Thymus (tissue), 11 donors: ENCODE results near the gene ARVCF. TPM values are rescaled to one million over a fixed set of nuclear protein-coding genes. Genes with fewer than 3 reads are reported as not detected.

ENCODE experiments used
- DNase-seq, 9 donors: peaks; one replicate each; pipeline ENCODE4 v3.0.0-alpha.2; 2013; ENCODE audit warnings: low spot score in 9 of 9, low read depth in 6 of 9, missing footprints in 1 of 9
- H3K27ac ChIP-seq, 2 donors: one replicate each; pipeline ENCODE4 v1.5.1; 2013; ENCODE audit warnings: control low read depth in 1 of 2, low read depth in 1 of 2, low read length in 1 of 2, mild to moderate bottlenecking in 1 of 2, moderate library complexity in 1 of 2
- H3K27me3 ChIP-seq, 2 donors: one replicate each; pipeline ENCODE4 v1.5.1; 2013; ENCODE audit warnings: low read length in 1 of 2; ENCODE audit not compliant: control insufficient read depth in 2 of 2, insufficient read depth in 1 of 2
- H3K36me3 ChIP-seq, 2 donors: one replicate each; pipeline ENCODE4 v1.5.1; 2013; ENCODE audit warnings: low read length in 1 of 2, mild to moderate bottlenecking in 1 of 2, moderate library complexity in 1 of 2; ENCODE audit not compliant: control insufficient read depth in 2 of 2, insufficient read depth in 2 of 2
- H3K4me1 ChIP-seq, 2 donors: one replicate each; pipeline ENCODE4 v1.5.1; 2013; ENCODE audit warnings: low read length in 2 of 2; ENCODE audit not compliant: control insufficient read depth in 2 of 2, insufficient read depth in 2 of 2
- H3K4me3 ChIP-seq, 2 donors: one replicate each; pipeline ENCODE4 v1.5.1; 2013; ENCODE audit warnings: low read length in 2 of 2, control low read depth in 1 of 2, mild to moderate bottlenecking in 1 of 2
- H3K9me3 ChIP-seq, 2 donors: one replicate each; pipeline ENCODE4 v1.5.1; 2013; ENCODE audit warnings: low read length in 1 of 2, mild to moderate bottlenecking in 1 of 2; ENCODE audit not compliant: control insufficient read depth in 2 of 2, insufficient read depth in 1 of 2
- WGBS: extraction: QIAGEN DNeasy Blood & Tissue Kit; methylation state at CpG from one replicate; pipeline ENCODE4 v1.1.7; 2013; 5-methylcytosine and 5-hydroxymethylcytosine counted together
- polyA plus RNA-seq: library from polyadenylated mRNA; stranded (reverse); fragments of 200-250 nt; gene quantifications from one replicate; pipeline ENCODE4 v1.2.3, GENCODE V29; 2013
- total RNA-seq: library from RNA; stranded (reverse); fragments of 120-200 nt; gene quantifications from one replicate; pipeline ENCODE4 v1.2.4, GENCODE V29; 2013
- donor health status: healthy.

ARVCF gene
- total and polyA plus RNA-seq, 2 donors: 2.1 to 8.2 TPM

DNA sequence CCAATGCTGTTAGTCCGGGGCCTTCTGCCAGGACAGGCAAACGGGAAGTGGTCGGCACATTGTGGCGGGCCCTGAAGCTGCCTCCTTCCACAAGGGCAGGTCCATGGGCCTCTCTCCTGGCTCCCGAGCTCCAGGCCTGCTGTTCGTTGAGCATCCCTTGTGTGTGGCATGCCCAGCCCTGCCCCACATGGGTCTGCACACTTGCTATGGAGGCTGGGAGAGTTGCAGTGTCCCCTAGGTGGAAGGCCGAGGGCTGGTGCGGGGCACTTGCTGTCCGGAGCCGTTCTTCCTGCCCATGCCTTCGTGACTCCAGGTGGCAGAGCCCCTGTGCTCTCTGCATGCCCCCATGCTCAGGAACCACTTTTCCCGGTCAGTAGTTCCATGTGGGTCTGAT is 37.4 kb upstream of the ARVCF start:
- Histone ChIP-seq H3K36me3 (peaks cover 42 to 57% of the 10 kb centered on the region in 2 donors), H3K9me3 (no peaks in the 10 kb centered on the region), H3K27ac (no peak overlapping the region), H3K4me3 (no peak overlapping the region), H3K27me3 (no peaks in the 10 kb centered on the region), H3K4me1 (no peaks in the 10 kb centered on the region)
- no peak for DNase-seq
- WGBS: 95% methylated on average over 12 of the region's 12 CpGs

DNA sequence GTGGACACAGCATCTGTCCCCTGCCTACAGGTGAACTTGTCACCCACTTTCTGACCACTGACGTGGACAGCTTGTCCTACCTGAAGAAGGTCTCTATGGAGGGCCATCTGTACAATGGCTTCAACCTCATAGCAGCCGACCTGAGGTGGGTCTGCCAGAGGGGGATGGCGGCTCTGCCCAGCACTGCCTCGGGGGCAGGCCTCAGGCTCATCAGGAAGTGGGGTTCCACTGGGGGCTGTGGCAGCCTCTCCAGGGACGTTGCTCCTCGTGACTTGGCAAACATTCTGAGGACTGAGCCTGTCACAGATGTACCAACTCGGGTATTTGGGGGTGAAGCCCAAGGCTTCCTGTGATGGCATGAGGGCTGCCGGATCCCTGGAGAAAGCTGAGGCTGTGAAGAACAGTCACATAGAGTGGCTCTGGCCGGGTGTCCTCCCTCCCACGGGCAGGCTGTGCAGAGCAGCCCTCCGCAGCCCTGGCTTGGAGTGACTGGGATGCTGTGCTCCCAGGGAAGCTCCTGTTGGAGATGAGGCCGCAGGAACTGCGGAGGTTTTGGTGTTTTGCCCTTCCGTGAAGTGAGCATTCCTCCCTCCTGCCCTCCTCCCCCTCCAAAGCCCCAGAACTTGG is 36.9 kb upstream of the ARVCF start:
- Histone ChIP-seq H3K4me1 (no peaks in the 10 kb centered on the region), H3K27ac (no peak overlapping the region), H3K27me3 (no peaks in the 10 kb centered on the region), H3K4me3 (no peak overlapping the region), H3K36me3 (peaks cover 40 to 57% of the 10 kb centered on the region in 2 donors), H3K9me3 (no peaks in the 10 kb centered on the region)
- DNase-seq: no peak
- WGBS: 95% methylated on average over 14 of the region's 14 CpGs

DNA sequence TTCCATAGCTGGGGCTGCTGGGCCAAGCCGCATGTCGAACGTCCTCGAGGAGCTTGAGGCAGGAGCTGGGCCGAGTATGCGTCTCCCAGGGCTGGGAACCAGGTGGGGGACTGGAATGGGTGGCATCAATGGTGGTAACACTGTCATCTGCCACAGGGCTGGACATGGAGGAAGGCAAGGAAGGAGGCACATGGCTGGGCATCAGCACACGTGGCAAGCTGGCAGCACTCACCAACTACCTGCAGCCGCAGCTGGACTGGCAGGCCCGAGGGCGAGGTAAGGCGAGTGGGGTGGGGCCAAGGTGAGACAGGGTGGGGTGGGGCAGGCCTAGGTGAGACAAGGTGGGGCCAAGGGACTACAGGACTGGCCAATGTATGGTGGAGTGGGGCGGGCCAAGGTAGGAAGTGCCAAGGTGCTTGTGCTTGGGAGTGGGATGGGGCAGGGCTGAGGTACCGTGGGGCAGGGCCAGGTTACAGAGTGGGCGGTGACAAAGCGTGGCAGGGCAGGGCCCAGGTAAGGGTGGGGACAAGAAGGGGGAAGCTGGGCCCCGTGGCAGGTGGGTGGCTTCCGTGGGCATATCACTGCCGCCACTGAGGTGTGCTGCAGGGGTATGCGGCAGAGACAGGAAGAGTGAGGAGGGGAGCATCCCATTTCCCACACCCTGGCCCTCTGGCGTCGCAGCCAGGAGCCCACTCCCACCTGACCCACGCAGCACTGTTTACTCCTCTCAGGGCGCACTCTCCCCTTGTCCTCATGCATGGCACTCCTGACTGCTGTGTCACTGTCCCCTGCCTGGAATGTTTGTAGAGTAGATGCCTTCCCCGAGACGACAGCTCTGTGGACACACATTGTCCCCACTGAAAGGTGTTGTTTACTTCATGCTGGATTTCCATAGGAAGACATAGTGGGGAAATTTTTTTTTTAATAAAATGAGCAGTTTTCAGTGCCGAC is 36.0 kb upstream of the ARVCF start:
- Histone ChIP-seq H3K27me3 (no peaks in the 10 kb centered on the region), H3K4me1 (no peaks in the 10 kb centered on the region), H3K36me3 (peaks cover 48 to 59% of the 10 kb centered on the region in 2 donors), H3K9me3 (no peaks in the 10 kb centered on the region), H3K27ac (no peak overlapping the region), H3K4me3 (no peak overlapping the region)
- DNase-seq: no peak
- WGBS: 97% methylated on average over 26 of the region's 26 CpGs

DNA sequence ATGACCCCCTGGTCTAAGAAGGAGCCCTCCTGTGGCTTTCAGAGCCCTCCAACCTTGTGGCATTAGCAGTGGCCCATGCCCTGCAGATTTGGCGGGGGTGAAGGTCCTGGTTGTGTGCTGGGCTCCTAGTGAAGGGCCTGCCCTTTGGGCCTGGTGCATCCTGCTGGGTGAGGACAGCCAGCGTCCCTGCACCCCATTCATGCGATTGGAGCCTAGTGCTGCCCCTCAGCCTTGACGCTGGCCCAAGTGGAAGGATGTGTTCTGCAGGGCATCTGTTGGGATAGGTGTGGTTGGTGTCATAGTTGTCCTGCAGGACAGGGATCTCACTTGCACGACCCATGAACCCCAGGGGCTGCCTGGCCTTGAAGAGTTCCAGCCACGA is 35.3 kb upstream of the ARVCF start:
- Histone ChIP-seq H3K4me1 (no peaks in the 10 kb centered on the region), H3K36me3 (peaks cover 49 to 57% of the 10 kb centered on the region in 2 donors), H3K4me3 (no peak overlapping the region), H3K27me3 (no peaks in the 10 kb centered on the region), H3K27ac (no peak overlapping the region), H3K9me3 (no peaks in the 10 kb centered on the region)
- WGBS: 98% methylated on average over 6 of the region's 6 CpGs
- no peak for DNase-seq

DNA sequence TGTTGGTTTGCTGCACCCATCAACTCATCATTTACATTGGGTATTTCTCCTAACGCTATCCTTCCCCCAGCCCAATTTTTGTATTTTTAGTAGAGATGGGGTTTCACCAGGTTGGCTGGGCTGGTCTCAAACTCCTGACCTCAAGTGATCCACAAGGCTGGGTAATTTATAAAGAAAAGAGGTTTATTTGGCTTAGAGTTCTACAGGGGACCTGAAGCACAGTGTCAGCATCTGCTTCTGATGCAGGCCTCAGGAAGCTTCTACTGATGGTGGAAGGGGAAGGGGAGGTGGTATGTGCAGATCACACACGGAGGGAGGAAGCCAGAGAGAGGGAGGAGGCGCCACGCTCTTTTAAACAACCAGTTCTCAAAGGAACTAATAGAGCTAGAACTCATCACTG is 30.1 kb upstream of the ARVCF start:
- H3K36me3 ChIP-seq: peaks cover 36 to 37% of the 10 kb centered on the region in 2 donors
- H3K27me3 ChIP-seq: no peaks in the 10 kb centered on the region
- H3K4me1 ChIP-seq: no peaks in the 10 kb centered on the region
- peak in 1 of 9 donors; percentile 12 for DNase-seq
- no peaks in the 10 kb centered on the region for H3K9me3 ChIP-seq
- WGBS: 93% methylated on average over 4 of the region's 4 CpGs
- H3K4me3 ChIP-seq: no peak overlapping the region
- no peak overlapping the region for H3K27ac ChIP-seq

DNA sequence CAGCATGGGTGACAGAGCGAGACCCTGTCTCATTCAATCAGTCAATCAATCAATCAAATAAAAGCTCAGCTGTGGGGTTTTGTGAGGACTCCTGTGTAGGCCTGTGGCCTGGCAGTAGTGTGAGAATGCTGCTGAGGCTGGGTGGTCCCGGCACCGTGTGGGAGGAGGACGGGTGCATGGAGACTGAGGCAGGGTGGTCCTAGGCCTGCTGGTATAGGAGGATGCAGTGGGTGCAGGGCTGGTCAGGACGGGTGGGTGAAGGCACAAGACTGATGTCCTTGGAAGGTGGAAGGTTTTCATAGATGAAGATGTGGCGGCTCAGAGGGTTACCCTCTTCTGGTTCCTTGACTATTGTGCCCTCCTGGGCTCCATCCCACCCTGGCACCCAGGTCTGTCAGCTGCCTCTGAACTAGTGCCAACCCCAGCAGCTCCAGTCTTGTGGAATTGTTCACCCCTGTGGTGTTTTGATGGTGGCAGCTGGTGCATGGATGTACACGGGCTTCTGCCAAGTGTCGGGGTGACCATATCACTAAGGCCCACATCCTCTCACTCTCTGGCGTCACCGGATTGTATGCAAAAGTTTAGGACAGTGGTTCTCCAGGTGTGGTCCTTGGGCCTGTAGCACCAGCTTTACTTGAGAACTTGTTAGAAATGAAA is 28.0 kb upstream of the ARVCF start:
- peaks cover 37 to 41% of the 10 kb centered on the region in 2 donors for H3K36me3 ChIP-seq
- no peak overlapping the region for H3K27ac ChIP-seq
- no peaks in the 10 kb centered on the region for H3K9me3 ChIP-seq
- H3K4me3 ChIP-seq: no peak overlapping the region
- 98% methylated on average over 10 of the region's 10 CpGs for WGBS
- DNase-seq: no peak
- H3K4me1 ChIP-seq: no peaks in the 10 kb centered on the region
- no peaks in the 10 kb centered on the region for H3K27me3 ChIP-seq

DNA sequence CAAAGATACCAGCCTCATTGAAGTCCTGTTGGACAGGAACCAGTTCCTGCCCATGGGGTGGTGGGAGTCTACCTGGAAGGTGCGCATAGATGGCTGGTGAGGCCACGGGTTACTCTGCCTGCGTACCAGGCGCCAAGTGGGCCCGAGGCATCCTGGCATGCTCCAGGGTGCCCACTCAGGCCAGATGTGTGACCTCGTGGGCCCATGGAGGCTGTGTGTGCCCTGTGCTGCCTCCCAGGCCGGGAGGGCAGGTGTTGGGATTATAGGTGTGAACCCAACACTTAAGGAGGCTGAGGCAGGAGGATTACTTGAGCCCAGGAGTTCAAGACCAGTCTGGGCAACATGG is 27.3 kb upstream of the ARVCF start:
- peaks cover 37 to 41% of the 10 kb centered on the region in 2 donors for H3K36me3 ChIP-seq
- no peaks in the 10 kb centered on the region for H3K9me3 ChIP-seq
- WGBS: 98% methylated on average over 7 of the region's 7 CpGs
- no peaks in the 10 kb centered on the region for H3K4me1 ChIP-seq
- no peaks in the 10 kb centered on the region for H3K27me3 ChIP-seq
- DNase-seq: no peak
- H3K4me3 ChIP-seq: no peak overlapping the region
- no peak overlapping the region for H3K27ac ChIP-seq

DNA sequence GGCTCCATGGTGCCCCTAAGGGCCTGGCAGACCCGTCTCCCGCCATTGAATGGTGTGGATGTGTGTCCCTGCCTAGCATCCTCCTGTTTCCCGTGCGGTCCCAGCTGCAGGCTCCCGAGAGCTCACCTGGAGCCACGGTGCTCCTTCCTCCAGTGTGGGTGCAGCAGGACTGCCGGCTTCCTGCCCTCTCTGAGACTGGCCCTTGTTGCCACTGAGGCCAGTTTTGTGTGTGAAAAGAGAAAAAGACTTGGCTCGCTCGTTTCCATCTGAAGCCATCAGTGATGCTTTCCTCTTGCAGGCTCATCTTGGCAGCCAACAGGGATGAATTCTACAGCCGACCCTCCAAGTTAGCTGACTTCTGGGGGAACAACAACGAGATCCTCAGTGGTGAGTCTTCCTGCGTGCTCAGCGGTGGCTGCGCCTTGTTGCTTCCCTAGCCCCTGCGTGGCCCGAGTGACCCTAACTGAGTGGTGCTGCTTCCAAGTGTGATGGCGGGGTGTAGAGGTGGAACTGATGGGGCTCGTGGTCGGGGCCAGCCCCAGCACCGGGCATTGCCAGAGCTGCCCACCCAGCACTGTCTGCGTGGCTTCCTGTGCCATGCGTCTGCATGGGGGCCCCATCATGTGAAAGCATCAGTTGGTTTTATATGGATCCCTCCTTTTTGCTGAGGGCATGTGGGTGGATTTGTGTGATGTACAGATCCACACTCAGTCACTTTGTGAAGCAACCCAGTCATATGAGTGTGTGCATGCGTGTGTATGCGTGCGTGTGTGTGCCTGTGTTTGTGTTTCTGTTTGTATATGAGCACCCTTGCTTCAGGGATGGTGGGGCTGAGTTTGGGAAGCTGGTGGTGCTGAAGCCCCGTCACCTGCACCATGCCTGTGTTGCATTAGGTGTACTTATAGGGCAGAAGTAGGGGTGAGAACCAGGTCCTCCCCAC is 26.7 kb upstream of the ARVCF start:
- Histone ChIP-seq H3K27ac (no peak overlapping the region), H3K9me3 (no peaks in the 10 kb centered on the region), H3K36me3 (peaks cover 41 to 47% of the 10 kb centered on the region in 2 donors), H3K4me3 (no peak overlapping the region), H3K4me1 (no peaks in the 10 kb centered on the region), H3K27me3 (no peaks in the 10 kb centered on the region)
- DNase-seq: no peak
- whole genome bisulfite sequencing: 96% methylated on average over 26 of the region's 26 CpGs
